WTC11 (cell line): ENCODE data around the gene ZNF775. TPM values are rescaled to one million over a fixed set of nuclear protein-coding genes. Genes with fewer than 3 reads are reported as not detected.

Experiments
- ATAC-seq: fragments of 200-7000 bp; cut with Tn5 transposase; 2 replicates; pipeline ENCODE4 v1.10.0; 2021; ENCODE audit warnings: mild to moderate bottlenecking, moderate library complexity
- CTCF ChIA-PET: fragments of 300-600 bp; sonication (Branson Sonifier 250); formaldehyde crosslinking; loops from one replicate; lab custom pipeline; 2021; ENCODE audit warnings: antibody characterized with exemption; lab: Charles Lee
- POLR2A ChIA-PET: fragments of 350-600 bp; sonication (Branson Sonifier 250); formaldehyde crosslinking; loops from one replicate; lab custom pipeline; 2021; ENCODE audit warnings: antibody characterized with exemption; lab: Charles Lee
- DNase-seq: peaks from one replicate; pipeline ENCODE4 v3.0.0; 2021; ENCODE audit warnings: low spot score
- H3K27ac Mint-ChIP-seq: 2 replicates; pipeline ENCODE4 v1.8.0; 2021; ENCODE audit warnings: mixed read lengths
- H3K27me3 Mint-ChIP-seq: 2 replicates; pipeline ENCODE4 v1.8.0; 2021; ENCODE audit warnings: low read depth, mild to moderate bottlenecking, moderate library complexity, mixed read lengths
- H3K36me3 Mint-ChIP-seq: 2 replicates; pipeline ENCODE4 v1.8.0; 2021; ENCODE audit warnings: mixed read lengths
- H3K4me1 Mint-ChIP-seq: 2 replicates; pipeline ENCODE4 v1.8.0; 2022; ENCODE audit warnings: mixed read lengths
- H3K4me3 Mint-ChIP-seq: 2 replicates; pipeline ENCODE4 v1.8.0; 2021; ENCODE audit warnings: mild to moderate bottlenecking, moderate library complexity, mixed read lengths
- H3K9me3 Mint-ChIP-seq: 2 replicates; pipeline ENCODE4 v1.8.0; 2021; ENCODE audit warnings: mixed read lengths
- AR ChIP-seq: fragments of 250-450 bp; sonication (Bioruptor Pico); IDR thresholded peaks from 2 replicates; pipeline ENCODE4 v1.9.0; 2021; ENCODE audit warnings: mild to moderate bottlenecking
- CREM ChIP-seq: sonication (generic); formaldehyde crosslinking; IDR thresholded peaks from 2 replicates; pipeline ENCODE4 v1.8.1; 2022; ENCODE audit warnings: mild to moderate bottlenecking, missing genetic modification reagents, moderate library complexity
- CTCF ChIP-seq: fragments of 200-600 bp; IDR thresholded peaks from 2 replicates; pipeline ENCODE4 v1.8.0; 2022; ENCODE audit warnings: antibody characterized with exemption
- E2F1 ChIP-seq: sonication (generic); formaldehyde crosslinking; IDR thresholded peaks from 2 replicates; pipeline ENCODE4 v1.8.0; 2022; ENCODE audit warnings: mild to moderate bottlenecking, missing genetic modification reagents
- EMX1 ChIP-seq: fragments of 250-450 bp; sonication (Bioruptor Pico); IDR thresholded peaks from 2 replicates; pipeline ENCODE4 v1.8.0; 2021; ENCODE audit warnings: mild to moderate bottlenecking
- ERG ChIP-seq: fragments of 250-450 bp; sonication (Bioruptor Pico); IDR thresholded peaks from 2 replicates; pipeline ENCODE4 v1.8.0; 2021; ENCODE audit warnings: mild to moderate bottlenecking
- HMGXB4 ChIP-seq: sonication (generic); formaldehyde crosslinking; IDR thresholded peaks from 2 replicates; pipeline ENCODE4 v1.8.1; 2023; ENCODE audit warnings: mild to moderate bottlenecking, moderate library complexity, missing genetic modification reagents
- JAZF1 ChIP-seq: fragments of 250-450 bp; sonication (Bioruptor Pico); IDR thresholded peaks from 2 replicates; pipeline ENCODE4 v1.9.0; 2021; ENCODE audit warnings: moderate library complexity, mild to moderate bottlenecking, inconsistent platforms
- MAX ChIP-seq: sonication (generic); formaldehyde crosslinking; IDR thresholded peaks from 2 replicates; pipeline ENCODE4 v1.8.0; 2022; ENCODE audit warnings: mild to moderate bottlenecking, missing genetic modification reagents
- MXD4 ChIP-seq: fragments of 250-450 bp; sonication (Bioruptor Pico); IDR thresholded peaks from 2 replicates; pipeline ENCODE4 v1.8.0; 2021; ENCODE audit warnings: mild to moderate bottlenecking, moderate library complexity, borderline replicate concordance
- NFATC4 ChIP-seq: fragments of 250-450 bp; sonication (Bioruptor Pico); IDR thresholded peaks from 2 replicates; pipeline ENCODE4 v1.9.0; 2021; ENCODE audit warnings: mild to moderate bottlenecking
- NR3C1 ChIP-seq: sonication (generic); formaldehyde crosslinking; conservative IDR thresholded peaks from 2 replicates; pipeline ENCODE4 v1.8.1; 2023; ENCODE audit warnings: low read depth, mild to moderate bottlenecking, missing genetic modification reagents
- ZNF416 ChIP-seq: fragments of 250-450 bp; sonication (Bioruptor Pico); IDR thresholded peaks from 2 replicates; pipeline ENCODE4 v1.9.0; 2021; ENCODE audit warnings: mild to moderate bottlenecking, inconsistent platforms
- total RNA-seq: library from RNA; stranded (reverse); gene quantifications from 3 replicates; pipeline ENCODE4 v1.2.3, GENCODE V29; 2021

Gene ZNF775
- total RNA-seq, 1 experiment from 2014 or later = 25.4 TPM

GRCh38 chr7:150435047-150435389, 55.9 kb downstream of the ZNF775 start:
- no peak for DNase-seq
- Mint-ChIP-seq H3K36me3 (no peaks in the 10 kb centered on the region; the same call in 1 of the 2 replicates), H3K27ac (no peak overlapping the region), H3K27me3 (peaks cover 13% of the 10 kb centered on the region), H3K9me3 (peaks cover 9% of the 10 kb centered on the region), H3K4me1 (no peaks in the 10 kb centered on the region), H3K4me3 (no peak overlapping the region)
- ChIA-PET CTCF (no interaction called here), POLR2A (no interaction called here)
- no peak for ATAC-seq
- TF ChIP-seq EMX1 (CRISPR knock-in tag) = no peak
- TF ChIP-seq CTCF = no peak
- TF ChIP-seq HMGXB4 (CRISPR knock-in tag) = no peak
- no peak for TF ChIP-seq ZNF416 (CRISPR knock-in tag)
- no peak for TF ChIP-seq JAZF1 (CRISPR knock-in tag)
- no peak for TF ChIP-seq AR

- CTCF ChIA-PET = no interaction called here
- Mint-ChIP-seq H3K27me3 (peaks cover 10% of the 10 kb centered on the region), H3K9me3 (peaks cover 9% of the 10 kb centered on the region), H3K36me3 (no peaks in the 10 kb centered on the region; the same call in 1 of the 2 replicates), H3K4me1 (no peaks in the 10 kb centered on the region)
- TF ChIP-seq NR3C1 (CRISPR knock-in tag) (no peak), ZNF416 (CRISPR knock-in tag) (no peak), CREM (CRISPR knock-in tag) (no peak), NFATC4 (CRISPR knock-in tag) (no peak), MAX (CRISPR knock-in tag) (no peak), E2F1 (CRISPR knock-in tag) (no peak), ERG (CRISPR knock-in tag) (no peak), MXD4 (CRISPR knock-in tag) (no peak)
- TF ChIP-seq, all 79 proteins: peak for 0
- DNase-seq = no peak
- Mint-ChIP-seq H3K27ac (no peak overlapping the region), H3K4me3 (no peak overlapping the region)
- no peak for ATAC-seq
- POLR2A ChIA-PET = no interaction called here
These were observed 56.4 kb downstream of the ZNF775 start for GRCh38 chr7:150435390-150436073.
